ENCODE results near the gene SSUH2.

DNA sequence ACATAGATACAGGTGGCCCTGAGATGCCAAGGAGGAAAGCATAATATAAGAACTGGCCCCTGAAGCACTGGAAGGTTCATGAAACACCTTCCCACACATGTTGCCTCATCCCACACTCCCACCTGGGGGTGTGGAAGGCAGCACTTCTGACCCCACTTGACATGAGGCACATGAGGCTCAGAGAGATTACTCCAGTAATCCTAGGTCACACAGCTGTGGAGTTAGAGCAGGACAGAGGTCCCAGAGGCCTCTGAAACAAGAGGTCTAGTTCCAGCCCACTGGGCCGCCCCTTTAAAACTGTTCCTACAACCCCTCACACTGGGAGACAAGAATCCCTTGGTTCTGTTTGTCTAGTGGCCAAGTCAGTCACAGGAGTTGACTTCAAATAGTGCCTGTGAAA, 7.2 kb downstream of the SSUH2 start:
- TF ChIP-seq, protein P1, sequence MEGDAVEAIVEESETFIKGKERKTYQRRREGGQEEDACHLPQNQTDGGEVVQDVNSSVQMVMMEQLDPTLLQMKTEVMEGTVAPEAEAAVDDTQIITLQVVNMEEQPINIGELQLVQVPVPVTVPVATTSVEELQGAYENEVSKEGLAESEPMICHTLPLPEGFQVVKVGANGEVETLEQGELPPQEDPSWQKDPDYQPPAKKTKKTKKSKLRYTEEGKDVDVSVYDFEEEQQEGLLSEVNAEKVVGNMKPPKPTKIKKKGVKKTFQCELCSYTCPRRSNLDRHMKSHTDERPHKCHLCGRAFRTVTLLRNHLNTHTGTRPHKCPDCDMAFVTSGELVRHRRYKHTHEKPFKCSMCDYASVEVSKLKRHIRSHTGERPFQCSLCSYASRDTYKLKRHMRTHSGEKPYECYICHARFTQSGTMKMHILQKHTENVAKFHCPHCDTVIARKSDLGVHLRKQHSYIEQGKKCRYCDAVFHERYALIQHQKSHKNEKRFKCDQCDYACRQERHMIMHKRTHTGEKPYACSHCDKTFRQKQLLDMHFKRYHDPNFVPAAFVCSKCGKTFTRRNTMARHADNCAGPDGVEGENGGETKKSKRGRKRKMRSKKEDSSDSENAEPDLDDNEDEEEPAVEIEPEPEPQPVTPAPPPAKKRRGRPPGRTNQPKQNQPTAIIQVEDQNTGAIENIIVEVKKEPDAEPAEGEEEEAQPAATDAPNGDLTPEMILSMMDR (IDR thresholded peaks at IDR 0.05): no peak
- no peak for TF ChIP-seq POLR2A (IDR thresholded peaks at IDR 0.05)

Data from testis (tissue), 2 donors.